Measurements from ENCODE around the gene PUS7. TPM values are rescaled to one million over a fixed set of nuclear protein-coding genes. Genes with fewer than 3 reads are reported as not detected.
"Not testable (repeated sequence)": the region's sequence is repeated elsewhere in the genome, so short reads cannot be mapped to it uniquely, and the experiment has no call there.

Gene PUS7
- total RNA-seq, 2 donors from 2014 or later: 14.4 to 14.5 TPM

DNA sequence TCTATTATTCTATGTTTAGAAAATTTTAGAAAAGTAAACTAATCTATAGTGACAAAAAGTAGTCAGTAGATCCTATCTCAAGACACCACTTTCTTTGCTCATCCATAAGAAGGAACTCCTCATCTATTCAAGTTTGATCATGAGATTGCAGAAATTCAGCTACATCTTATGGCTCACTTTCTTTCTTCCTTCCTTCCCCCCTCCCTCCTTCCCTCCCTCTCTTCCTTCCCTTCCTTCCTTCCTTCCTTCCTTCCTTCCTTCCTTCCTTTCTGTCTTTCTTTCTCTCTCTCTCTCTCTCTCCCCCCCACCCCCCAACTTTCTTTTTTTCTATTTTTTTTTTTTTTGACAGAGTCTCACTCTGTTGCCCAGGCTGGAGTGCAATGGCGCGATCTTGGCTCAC lies 98.1 kb downstream of the PUS7 start:
- H3K27ac Mint-ChIP-seq: no peak overlapping the region
- no peaks in the 10 kb centered on the region for H3K27me3 Mint-ChIP-seq (ENCODE audit: low read depth)
- H3K4me1 Mint-ChIP-seq (ENCODE audit: low read depth): peaks cover 25% of the 10 kb centered on the region
- no peak overlapping the region for H3K4me3 Mint-ChIP-seq
- no peak for ATAC-seq (replicated peaks in 1 of 2)
- no peaks in the 10 kb centered on the region for H3K36me3 Mint-ChIP-seq (ENCODE audit: insufficient read depth in 2 of 2)
- DNase-seq: no peak
- H3K9me3 Mint-ChIP-seq: no peaks in the 10 kb centered on the region

GRCh38 chr7:105413887-105414437 lies 108.1 kb downstream of the PUS7 start:
- no peaks in the 10 kb centered on the region for H3K4me1 Mint-ChIP-seq (ENCODE audit: low read depth)
- H3K27ac Mint-ChIP-seq: no peak overlapping the region
- H3K4me3 Mint-ChIP-seq: no peak overlapping the region
- H3K27me3 Mint-ChIP-seq (ENCODE audit: low read depth): no peaks in the 10 kb centered on the region
- no peak for DNase-seq
- no peaks in the 10 kb centered on the region for H3K36me3 Mint-ChIP-seq (ENCODE audit: insufficient read depth in 2 of 2)
- no peak for ATAC-seq (replicated peaks in 1 of 2)
- no peaks in the 10 kb centered on the region for H3K9me3 Mint-ChIP-seq

DNA sequence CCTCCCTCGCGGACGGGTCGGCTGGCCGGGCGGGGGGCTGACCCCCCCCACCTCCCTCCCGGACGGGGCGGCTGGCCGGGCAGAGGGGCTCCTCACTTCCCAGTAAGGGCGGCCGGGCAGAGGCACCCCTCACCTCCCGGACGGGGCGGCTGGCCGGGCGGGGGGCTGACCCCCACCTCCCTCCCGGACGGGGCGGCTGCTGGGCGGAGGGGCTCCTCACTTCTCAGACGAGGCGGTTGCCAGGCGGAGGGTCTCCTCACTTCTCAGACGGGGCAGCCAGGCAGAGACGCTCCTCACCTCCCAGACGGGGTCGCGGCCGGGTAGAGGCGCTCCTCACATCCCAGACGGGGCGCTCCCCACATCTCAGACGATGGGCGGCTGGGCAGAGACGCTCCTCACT lies 111.3 kb downstream of the PUS7 start:
- DNase-seq; H3K4me3 Mint-ChIP-seq; H3K4me1 Mint-ChIP-seq (ENCODE audit: low read depth); ATAC-seq (replicated peaks in 1 of 2); H3K36me3 Mint-ChIP-seq (ENCODE audit: insufficient read depth in 2 of 2); H3K9me3 Mint-ChIP-seq; H3K27ac Mint-ChIP-seq; H3K27me3 Mint-ChIP-seq (ENCODE audit: low read depth): not testable (repeated sequence)

- ATAC-seq (replicated peaks in 1 of 2); H3K27ac Mint-ChIP-seq; H3K27me3 Mint-ChIP-seq (ENCODE audit: low read depth); H3K9me3 Mint-ChIP-seq; H3K4me1 Mint-ChIP-seq (ENCODE audit: low read depth); H3K36me3 Mint-ChIP-seq (ENCODE audit: insufficient read depth in 2 of 2); DNase-seq; H3K4me3 Mint-ChIP-seq: not testable (repeated sequence)
Measured at GRCh38 chr7:105409775-105410174, 112.3 kb downstream of the PUS7 start.

DNA sequence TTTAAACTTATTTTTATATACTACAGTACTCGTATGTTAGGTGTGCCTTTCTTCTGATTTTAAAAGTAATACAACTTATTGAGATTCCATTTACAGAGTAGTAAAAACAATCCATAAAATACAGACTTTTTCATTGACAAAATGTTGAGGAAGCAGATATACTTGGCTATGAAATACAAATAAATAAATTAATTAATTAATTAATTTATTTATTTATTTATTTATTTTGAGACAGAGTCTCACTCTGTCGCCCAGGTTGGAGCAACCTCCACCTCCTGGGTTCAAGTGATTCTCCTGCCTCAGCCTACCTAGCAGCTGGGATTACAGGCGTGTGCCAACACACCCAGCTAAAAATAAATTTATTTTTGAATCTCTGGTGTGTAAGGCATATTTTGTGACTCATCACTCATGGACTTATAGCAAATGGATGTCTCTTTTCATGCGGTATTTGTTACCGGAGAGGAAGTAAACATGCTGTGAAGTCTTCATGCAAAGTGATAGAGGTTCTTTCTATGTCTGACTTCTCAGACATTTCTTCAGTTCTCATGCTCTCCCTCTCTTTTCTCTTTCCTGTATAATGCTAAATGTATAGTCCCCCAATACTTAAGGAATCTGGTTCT lies 113.2 kb downstream of the PUS7 start:
- no peak overlapping the region for H3K4me3 Mint-ChIP-seq
- H3K27ac Mint-ChIP-seq: no peak overlapping the region
- no peaks in the 10 kb centered on the region for H3K27me3 Mint-ChIP-seq (ENCODE audit: low read depth)
- ATAC-seq (replicated peaks in 1 of 2): no peak
- no peak for DNase-seq
- H3K4me1 Mint-ChIP-seq (ENCODE audit: low read depth): no peaks in the 10 kb centered on the region
- no peaks in the 10 kb centered on the region for H3K9me3 Mint-ChIP-seq
- H3K36me3 Mint-ChIP-seq (ENCODE audit: insufficient read depth in 2 of 2): no peaks in the 10 kb centered on the region

Other genes with a start within 250 kb of the PUS7 start
- gene SRPK2, start 133.3 kb downstream of the PUS7 start, total RNA-seq: 10 to 100 TPM; 45.4 to 51.0 TPM
- gene RINT1, start 9.9 kb upstream of the PUS7 start, total RNA-seq: 10 to 100 TPM; 29.8 to 30.0 TPM
- not detected for gene EFCAB10, start 59.2 kb upstream of the PUS7 start, total RNA-seq